Activated naive CD8-positive, alpha-beta T cell treated with anti-CD3 and anti-CD28 coated beads for 36 hours (primary cell): ENCODE results near the gene ENOX1. TPM values are rescaled to one million over a fixed set of nuclear protein-coding genes. Genes with fewer than 3 reads are reported as not detected.

Source experiments
- DNase-seq: peaks from one replicate; pipeline ENCODE4 v3.0.0; 2021
- H3K27ac Mint-ChIP-seq: one replicate; pipeline ENCODE4 v1.8.0; 2022; ENCODE audit warnings: mild to moderate bottlenecking, moderate library complexity, mixed read lengths
- H3K27me3 Mint-ChIP-seq: one replicate; pipeline ENCODE4 v1.8.0; 2022; ENCODE audit warnings: mild to moderate bottlenecking, mixed read lengths
- H3K36me3 Mint-ChIP-seq: one replicate; pipeline ENCODE4 v1.8.0; 2021; ENCODE audit warnings: mild to moderate bottlenecking, mixed read lengths
- H3K4me1 Mint-ChIP-seq: one replicate; pipeline ENCODE4 v1.8.0; 2021; ENCODE audit warnings: mixed read lengths
- H3K4me3 Mint-ChIP-seq: one replicate; pipeline ENCODE4 v1.8.0; 2022; ENCODE audit warnings: mild to moderate bottlenecking, moderate library complexity, mixed read lengths
- H3K9me3 Mint-ChIP-seq: one replicate; pipeline ENCODE4 v1.8.0; 2022; ENCODE audit warnings: mixed read lengths
- total RNA-seq, 2 experiments: library from RNA; stranded (reverse); gene quantifications; one replicate each; pipeline ENCODE4 v1.2.3, GENCODE V29; 2021

The ENOX1 gene
- total RNA-seq, 2 experiments from 2014 or later: not detected

GRCh38 chr13:43375797-43376465 lies 410.8 kb downstream of the ENOX1 start:
- H3K27ac Mint-ChIP-seq: no peak overlapping the region
- H3K9me3 Mint-ChIP-seq: peaks cover 11% of the 10 kb centered on the region
- peaks cover 3% of the 10 kb centered on the region for H3K4me1 Mint-ChIP-seq
- H3K4me3 Mint-ChIP-seq: no peak overlapping the region
- H3K27me3 Mint-ChIP-seq: peaks cover 19% of the 10 kb centered on the region
- H3K36me3 Mint-ChIP-seq: peaks cover 2% of the 10 kb centered on the region
- no peak for DNase-seq

GRCh38 chr13:43374621-43375020 lies 412.2 kb downstream of the ENOX1 start:
- Mint-ChIP-seq H3K27ac (no peak overlapping the region), H3K36me3 (peaks cover under 1% of the 10 kb centered on the region)

GRCh38 chr13:43373400-43373799 lies 413.4 kb downstream of the ENOX1 start:
- H3K4me1 Mint-ChIP-seq: peaks cover 12% of the 10 kb centered on the region
- H3K4me3 Mint-ChIP-seq: no peak overlapping the region
- H3K27me3 Mint-ChIP-seq: peaks cover 13% of the 10 kb centered on the region

More at GRCh38 chr13:43374621-43375020, 412.2 kb downstream of the ENOX1 start:
- H3K4me1 Mint-ChIP-seq: peaks cover 3% of the 10 kb centered on the region
- peaks cover 17% of the 10 kb centered on the region for H3K27me3 Mint-ChIP-seq
- no peak overlapping the region for H3K4me3 Mint-ChIP-seq
- DNase-seq: no peak
- H3K9me3 Mint-ChIP-seq: peaks cover 9% of the 10 kb centered on the region

GRCh38 chr13:43370842-43371241 lies 415.9 kb downstream of the ENOX1 start:
- no peaks in the 10 kb centered on the region for H3K9me3 Mint-ChIP-seq
- no peak overlapping the region for H3K27ac Mint-ChIP-seq
- H3K4me3 Mint-ChIP-seq: no peak overlapping the region
- peaks cover 22% of the 10 kb centered on the region for H3K4me1 Mint-ChIP-seq
- H3K27me3 Mint-ChIP-seq: peaks cover under 1% of the 10 kb centered on the region
- DNase-seq: no peak
- H3K36me3 Mint-ChIP-seq: peaks cover 2% of the 10 kb centered on the region

More at GRCh38 chr13:43373400-43373799, 413.4 kb downstream of the ENOX1 start:
- DNase-seq: no peak
- Mint-ChIP-seq H3K36me3 (peaks cover 2% of the 10 kb centered on the region), H3K9me3 (no peaks in the 10 kb centered on the region), H3K27ac (no peak overlapping the region)

- Mint-ChIP-seq H3K9me3 (no peaks in the 10 kb centered on the region), H3K4me3 (no peak overlapping the region)
Measured at GRCh38 chr13:43369319-43369718, 417.5 kb downstream of the ENOX1 start.

GRCh38 chr13:43368003-43368402 lies 418.8 kb downstream of the ENOX1 start:
- Mint-ChIP-seq H3K36me3 (peaks cover 2% of the 10 kb centered on the region), H3K4me3 (no peak overlapping the region)

More at GRCh38 chr13:43369319-43369718, 417.5 kb downstream of the ENOX1 start:
- Mint-ChIP-seq H3K36me3 (peaks cover 2% of the 10 kb centered on the region), H3K27me3 (no peaks in the 10 kb centered on the region), H3K4me1 (peaks cover 22% of the 10 kb centered on the region), H3K27ac (no peak overlapping the region)
- no peak for DNase-seq

GRCh38 chr13:43365039-43365344 lies 421.8 kb downstream of the ENOX1 start:
- peaks cover 2% of the 10 kb centered on the region for H3K36me3 Mint-ChIP-seq
- no peak overlapping the region for H3K27ac Mint-ChIP-seq
- H3K9me3 Mint-ChIP-seq: no peaks in the 10 kb centered on the region
- no peaks in the 10 kb centered on the region for H3K27me3 Mint-ChIP-seq
- DNase-seq: no peak
- H3K4me3 Mint-ChIP-seq: no peak overlapping the region
- peaks cover 19% of the 10 kb centered on the region for H3K4me1 Mint-ChIP-seq

More at GRCh38 chr13:43368003-43368402, 418.8 kb downstream of the ENOX1 start:
- H3K27me3 Mint-ChIP-seq: no peaks in the 10 kb centered on the region
- H3K4me1 Mint-ChIP-seq: peaks cover 22% of the 10 kb centered on the region
- no peak for DNase-seq
- no peak overlapping the region for H3K27ac Mint-ChIP-seq
- H3K9me3 Mint-ChIP-seq: no peaks in the 10 kb centered on the region

GRCh38 chr13:43364210-43365038 lies 422.3 kb downstream of the ENOX1 start:
- no peak overlapping the region for H3K27ac Mint-ChIP-seq
- DNase-seq: no peak
- H3K4me1 Mint-ChIP-seq: peaks cover 17% of the 10 kb centered on the region
- H3K27me3 Mint-ChIP-seq: no peaks in the 10 kb centered on the region
- no peaks in the 10 kb centered on the region for H3K9me3 Mint-ChIP-seq
- H3K4me3 Mint-ChIP-seq: no peak overlapping the region
- peaks cover 2% of the 10 kb centered on the region for H3K36me3 Mint-ChIP-seq

- no peak overlapping the region for H3K27ac Mint-ChIP-seq
- H3K9me3 Mint-ChIP-seq: no peaks in the 10 kb centered on the region
- no peak overlapping the region for H3K4me3 Mint-ChIP-seq
- no peaks in the 10 kb centered on the region for H3K27me3 Mint-ChIP-seq
- no peaks in the 10 kb centered on the region for H3K36me3 Mint-ChIP-seq
- DNase-seq: no peak
- peaks cover 10% of the 10 kb centered on the region for H3K4me1 Mint-ChIP-seq
Measured at GRCh38 chr13:43363156-43363953, 423.4 kb downstream of the ENOX1 start.

- DNase-seq: no peak
- no peaks in the 10 kb centered on the region for H3K9me3 Mint-ChIP-seq
Measured at GRCh38 chr13:43362556-43362955, 424.2 kb downstream of the ENOX1 start.

GRCh38 chr13:43360892-43361610 lies 425.7 kb downstream of the ENOX1 start:
- Mint-ChIP-seq H3K9me3 (no peaks in the 10 kb centered on the region), H3K4me1 (no peaks in the 10 kb centered on the region), H3K36me3 (no peaks in the 10 kb centered on the region), H3K4me3 (no peak overlapping the region), H3K27ac (no peak overlapping the region), H3K27me3 (no peaks in the 10 kb centered on the region)
- DNase-seq: no peak

More at GRCh38 chr13:43362556-43362955, 424.2 kb downstream of the ENOX1 start:
- Mint-ChIP-seq H3K4me3 (no peak overlapping the region), H3K27ac (no peak overlapping the region), H3K4me1 (peaks cover 3% of the 10 kb centered on the region), H3K36me3 (no peaks in the 10 kb centered on the region), H3K27me3 (no peaks in the 10 kb centered on the region)

GRCh38 chr13:43360171-43360570 lies 426.6 kb downstream of the ENOX1 start:
- H3K27ac Mint-ChIP-seq: no peak overlapping the region
- no peaks in the 10 kb centered on the region for H3K27me3 Mint-ChIP-seq
- H3K4me1 Mint-ChIP-seq: no peaks in the 10 kb centered on the region
- H3K36me3 Mint-ChIP-seq: no peaks in the 10 kb centered on the region
- DNase-seq: no peak
- no peak overlapping the region for H3K4me3 Mint-ChIP-seq
- no peaks in the 10 kb centered on the region for H3K9me3 Mint-ChIP-seq

- Mint-ChIP-seq H3K36me3 (no peaks in the 10 kb centered on the region), H3K27me3 (no peaks in the 10 kb centered on the region), H3K4me1 (no peaks in the 10 kb centered on the region), H3K4me3 (no peak overlapping the region), H3K9me3 (no peaks in the 10 kb centered on the region), H3K27ac (no peak overlapping the region)
- no peak for DNase-seq
Measured at GRCh38 chr13:43359536-43359935, 427.2 kb downstream of the ENOX1 start.

- Mint-ChIP-seq H3K4me3 (no peak overlapping the region), H3K9me3 (no peaks in the 10 kb centered on the region), H3K4me1 (no peaks in the 10 kb centered on the region), H3K27me3 (no peaks in the 10 kb centered on the region), H3K36me3 (no peaks in the 10 kb centered on the region), H3K27ac (no peak overlapping the region)
- DNase-seq: no peak
Measured at GRCh38 chr13:43357564-43357963, 429.2 kb downstream of the ENOX1 start.
